HG03159 (cell line): ENCODE data around the gene PLEKHA5.
"Not testable (repeated sequence)": the region's sequence is repeated elsewhere in the genome, so short reads cannot be mapped to it uniquely, and the experiment has no call there.

ENCODE experiments used
- ATAC-seq: cut with Tn5 transposase; IDR thresholded peaks from one replicate; pipeline ENCODE4 v1.9.1; 2021; ENCODE audit warnings: mild to moderate bottlenecking, moderate library complexity; ENCODE audit not compliant: unreplicated experiment

PLEKHA5 gene

GRCh38 chr12:19223695-19224094, 94.2 kb downstream of the PLEKHA5 start:
- ATAC-seq, result no peak

GRCh38 chr12:19224746-19225145, 95.2 kb downstream of the PLEKHA5 start:
- no peak for ATAC-seq

- no peak for ATAC-seq
Measured at GRCh38 chr12:19227190-19227879, 97.8 kb downstream of the PLEKHA5 start.

GRCh38 chr12:19227880-19228210, 98.3 kb downstream of the PLEKHA5 start:
- no peak for ATAC-seq

GRCh38 chr12:19229021-19229420, 99.5 kb downstream of the PLEKHA5 start:
- not testable (repeated sequence) for ATAC-seq

- no peak for ATAC-seq
Measured at GRCh38 chr12:19230299-19230866, 100.8 kb downstream of the PLEKHA5 start.

- ATAC-seq, result no peak
Measured at GRCh38 chr12:19230896-19231295, 101.4 kb downstream of the PLEKHA5 start.

GRCh38 chr12:19234171-19234704, 104.7 kb downstream of the PLEKHA5 start:
- no peak for ATAC-seq

- no peak for ATAC-seq
Measured at GRCh38 chr12:19234981-19235871, 105.7 kb downstream of the PLEKHA5 start.

GRCh38 chr12:19236656-19237055, 107.1 kb downstream of the PLEKHA5 start:
- ATAC-seq, result no peak

- ATAC-seq, result no peak
Measured at GRCh38 chr12:19238540-19238939, 109.0 kb downstream of the PLEKHA5 start.

GRCh38 chr12:19239102-19239501, 109.6 kb downstream of the PLEKHA5 start:
- no peak for ATAC-seq

GRCh38 chr12:19239616-19240234, 110.2 kb downstream of the PLEKHA5 start:
- no peak for ATAC-seq

GRCh38 chr12:19242581-19242980, 113.0 kb downstream of the PLEKHA5 start:
- no peak for ATAC-seq

GRCh38 chr12:19243551-19243950, 114.0 kb downstream of the PLEKHA5 start:
- ATAC-seq, result no peak

- ATAC-seq, result no peak
Measured at GRCh38 chr12:19244312-19244711, 114.8 kb downstream of the PLEKHA5 start.

- ATAC-seq, result no peak
Measured at GRCh38 chr12:19245106-19245505, 115.6 kb downstream of the PLEKHA5 start.

GRCh38 chr12:19245666-19246065, 116.1 kb downstream of the PLEKHA5 start:
- no peak for ATAC-seq

GRCh38 chr12:19246933-19247332, 117.4 kb downstream of the PLEKHA5 start:
- no peak for ATAC-seq

GRCh38 chr12:19248929-19249602, 119.5 kb downstream of the PLEKHA5 start:
- no peak for ATAC-seq
